Urinary bladder (tissue), 4 donors: ENCODE results near the gene WDFY1. TPM values are rescaled to one million over a fixed set of nuclear protein-coding genes. Genes with fewer than 3 reads are reported as not detected.

ENCODE experiments used
- DNase-seq: peaks from one replicate; pipeline ENCODE4 v3.0.0-alpha.2; 2015; ENCODE audit errors: extremely low spot score
- H3K27ac ChIP-seq: one replicate; pipeline ENCODE4 v1.5.1; 2013; ENCODE audit warnings: low read depth, mild to moderate bottlenecking, moderate library complexity
- H3K36me3 ChIP-seq: one replicate; pipeline ENCODE4 v1.6.1; 2013; ENCODE audit warnings: mild to moderate bottlenecking, moderate library complexity; ENCODE audit not compliant: insufficient read depth
- H3K4me1 ChIP-seq: one replicate; pipeline ENCODE4 v1.6.1; 2013; ENCODE audit warnings: mild to moderate bottlenecking, moderate library complexity; ENCODE audit not compliant: insufficient read depth
- H3K4me3 ChIP-seq: one replicate; pipeline ENCODE4 v1.5.1; 2013; ENCODE audit warnings: low read depth, low read length
- WGBS: extraction: QIAGEN DNeasy Blood & Tissue Kit; methylation state at CpG from one replicate; pipeline ENCODE4 v1.1.7; 2013; 5-methylcytosine and 5-hydroxymethylcytosine counted together
- polyA plus RNA-seq: library from polyadenylated mRNA; stranded (reverse); fragments of 200-250 nt; gene quantifications from one replicate; pipeline ENCODE4 v1.2.3, GENCODE V29; 2013
- total RNA-seq: library from RNA; depleted of rRNA; stranded (reverse); fragments of >200 nt; gene quantifications from one replicate; pipeline ENCODE4 v1.2.3, GENCODE V29; 2014
- donor health status: healthy with polysubstance abuse.
- donor health status: healthy.

WDFY1 gene
- total and polyA plus RNA-seq, 2 donors, result 22.6 to 104 TPM

DNA sequence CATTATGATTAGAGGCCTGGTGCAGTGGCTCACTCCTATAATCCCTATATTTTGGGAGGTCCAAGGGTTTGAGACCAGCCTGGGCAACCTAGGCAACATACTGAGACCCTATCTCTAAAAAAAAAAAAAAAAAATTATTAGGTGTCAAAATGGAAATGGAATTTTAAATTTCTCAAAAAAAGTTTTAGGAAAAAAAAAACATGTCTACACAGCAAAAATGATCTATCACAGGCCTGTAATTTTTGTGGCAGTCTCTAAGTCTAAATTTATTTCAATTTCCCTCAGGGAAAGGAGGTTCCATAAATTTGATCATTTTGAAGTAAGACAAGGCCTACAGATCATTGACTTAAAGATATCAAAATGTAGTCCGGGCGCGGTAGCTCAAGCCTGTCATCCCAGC is 28.5 kb upstream of the WDFY1 start:
- no peak overlapping the region for H3K4me3 ChIP-seq
- H3K27ac ChIP-seq, result no peak overlapping the region
- DNase-seq, result no peak
- H3K36me3 ChIP-seq, result no peaks in the 10 kb centered on the region
- no peaks in the 10 kb centered on the region for H3K4me1 ChIP-seq
- WGBS, result 95% methylated on average over 3 of the region's 3 CpGs

- H3K27ac ChIP-seq, result no peak overlapping the region
- H3K36me3 ChIP-seq, result no peaks in the 10 kb centered on the region
- H3K4me3 ChIP-seq, result no peak overlapping the region
- no peak for DNase-seq
- no peaks in the 10 kb centered on the region for H3K4me1 ChIP-seq
- 83% methylated on average over 7 of the region's 7 CpGs for WGBS
Measured at GRCh38 chr2:223972656-223973102, 27.5 kb upstream of the WDFY1 start.

DNA sequence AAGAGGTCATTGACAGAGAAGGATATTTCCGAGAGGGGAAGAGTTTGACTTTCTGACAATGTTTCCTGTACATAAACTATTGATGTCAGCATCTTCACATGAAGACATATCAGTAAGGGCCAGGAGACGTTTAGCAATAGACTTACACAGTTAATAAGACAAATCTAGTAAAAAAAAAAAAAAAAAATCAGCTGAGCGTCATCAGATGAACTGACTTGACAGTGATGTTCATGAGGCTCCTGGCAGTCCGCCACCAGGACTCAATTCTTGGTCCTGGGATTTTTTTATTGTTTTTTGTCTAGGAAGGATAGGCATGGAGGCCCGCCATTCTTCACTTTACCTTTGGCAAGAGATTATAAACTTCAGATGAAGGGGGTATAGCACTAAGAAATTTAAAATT is 26.6 kb upstream of the WDFY1 start:
- no peak overlapping the region for H3K4me3 ChIP-seq
- 91% methylated on average over 5 of the region's 5 CpGs for WGBS

GRCh38 chr2:223970343-223971128 is 25.4 kb upstream of the WDFY1 start:
- Histone ChIP-seq H3K27ac (no peak overlapping the region), H3K4me3 (no peak overlapping the region), H3K36me3 (no peaks in the 10 kb centered on the region), H3K4me1 (no peaks in the 10 kb centered on the region)
- peak; percentile 39 for DNase-seq
- WGBS, result 68% methylated on average over 8 of the region's 8 CpGs

More for the DNA sequence above, 26.6 kb upstream of the WDFY1 start:
- Histone ChIP-seq H3K4me1 (no peaks in the 10 kb centered on the region), H3K27ac (no peak overlapping the region), H3K36me3 (no peaks in the 10 kb centered on the region)
- DNase-seq, result no peak

DNA sequence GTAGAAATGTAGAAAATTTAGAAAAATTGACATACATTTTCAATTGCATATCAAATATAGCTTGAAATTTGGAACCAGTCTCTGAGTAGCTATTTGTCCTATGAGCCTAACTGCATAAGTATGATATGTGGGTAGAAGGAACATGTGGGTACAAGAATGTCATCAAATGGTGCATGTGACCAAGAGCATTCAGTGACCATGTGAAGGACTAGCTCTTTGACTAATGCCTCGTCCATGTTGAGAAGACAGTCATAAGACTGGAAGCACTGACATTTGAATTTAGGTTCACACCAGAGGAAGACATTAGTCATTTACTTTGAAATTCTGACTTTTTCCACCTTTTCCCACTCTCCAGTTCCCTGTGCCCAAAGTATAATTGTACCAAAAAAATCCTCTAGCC is 24.7 kb upstream of the WDFY1 start:
- Histone ChIP-seq H3K4me3 (no peak overlapping the region), H3K27ac (no peak overlapping the region), H3K4me1 (no peaks in the 10 kb centered on the region), H3K36me3 (no peaks in the 10 kb centered on the region)
- DNase-seq, result no peak
- WGBS, result 97% methylated on average over 1 of the region's 1 CpG

- Histone ChIP-seq H3K36me3 (no peaks in the 10 kb centered on the region), H3K4me3 (no peak overlapping the region), H3K4me1 (no peaks in the 10 kb centered on the region), H3K27ac (no peak overlapping the region)
- 18% methylated on average over 3 of the region's 3 CpGs for WGBS
- no peak for DNase-seq
Measured at GRCh38 chr2:223969315-223969714, 24.2 kb upstream of the WDFY1 start.

GRCh38 chr2:223967981-223968380 is 22.8 kb upstream of the WDFY1 start:
- no peaks in the 10 kb centered on the region for H3K4me1 ChIP-seq
- no peaks in the 10 kb centered on the region for H3K36me3 ChIP-seq
- H3K27ac ChIP-seq, result no peak overlapping the region
- H3K4me3 ChIP-seq, result no peak overlapping the region
- WGBS, result 81% methylated on average over 2 of the region's 2 CpGs
- no peak for DNase-seq

DNA sequence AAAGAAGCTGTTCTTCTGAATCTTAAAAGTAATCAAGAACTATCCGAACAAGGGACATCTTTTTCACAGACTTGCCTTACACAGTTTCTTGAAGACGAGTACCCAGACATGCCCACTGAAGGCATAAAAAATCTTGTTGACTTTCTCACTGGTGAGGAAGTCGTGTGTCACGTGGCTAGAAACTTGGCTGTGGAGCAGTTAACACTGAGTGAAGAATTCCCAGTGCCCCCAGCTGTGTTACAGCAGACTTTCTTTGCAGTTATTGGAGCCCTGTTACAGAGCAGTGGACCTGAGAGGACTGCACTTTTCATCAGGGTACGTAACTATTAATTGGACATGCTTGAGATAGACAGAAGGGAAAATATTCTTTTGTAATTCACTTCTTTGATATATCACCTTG is 14.6 kb upstream of the WDFY1 start:
- no peaks in the 10 kb centered on the region for H3K36me3 ChIP-seq
- no peak overlapping the region for H3K27ac ChIP-seq
- WGBS, result 47% methylated on average over 5 of the region's 5 CpGs
- H3K4me1 ChIP-seq, result peaks cover 2% of the 10 kb centered on the region
- H3K4me3 ChIP-seq, result no peak overlapping the region
- no peak for DNase-seq

DNA sequence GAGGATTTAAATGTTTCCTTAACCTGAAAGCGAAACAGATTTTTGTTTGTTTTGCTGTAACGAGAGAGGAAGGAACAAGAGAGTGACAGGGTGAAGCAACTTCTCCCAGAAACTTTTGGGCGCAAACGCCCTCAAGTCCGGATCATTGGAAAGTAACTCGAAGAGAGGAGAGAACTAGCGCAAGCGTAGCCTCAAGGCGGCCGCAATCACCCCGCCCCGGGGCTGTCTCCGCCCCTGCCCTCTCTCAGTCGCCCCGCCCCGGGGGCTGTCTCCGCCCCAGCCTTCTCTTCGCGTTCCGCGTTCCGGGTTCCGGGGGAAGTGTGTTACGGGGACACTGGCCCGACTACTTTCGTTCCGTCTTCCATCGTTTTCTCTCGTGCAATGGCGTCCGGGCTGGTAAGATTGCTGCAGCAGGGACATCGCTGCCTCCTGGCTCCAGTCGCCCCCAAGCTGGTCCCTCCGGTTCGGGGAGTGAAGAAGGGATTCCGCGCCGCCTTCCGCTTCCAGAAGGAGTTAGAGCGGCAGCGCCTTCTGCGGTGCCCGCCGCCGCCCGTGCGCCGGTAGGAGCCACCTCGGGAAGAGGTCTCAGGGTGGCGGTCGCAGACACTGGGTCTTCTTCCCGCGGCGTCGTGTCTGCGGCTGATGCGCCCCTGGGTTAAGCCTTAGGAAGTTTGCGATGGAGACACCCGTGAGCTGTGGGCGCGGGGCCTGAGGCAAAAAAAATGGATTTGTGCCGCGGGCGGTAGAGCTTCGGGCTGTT is 12.1 kb upstream of the WDFY1 start, which contains the start of gene MRPL44:
Gene MRPL44 (plus strand): TSS at position 372 of the 760 bp plus-strand sequence. CDS start 10 bp downstream, at position 382.
- under 1% methylated on average over 65 of the region's 65 CpGs for WGBS
- peak within 1 kb of the TSS; percentile 61 for H3K27ac ChIP-seq
- peak; percentile 91 for DNase-seq
- peaks cover 2% of the 10 kb centered on the region for H3K4me1 ChIP-seq
- peak within 1 kb of the TSS; percentile 84 for H3K4me3 ChIP-seq
- no peaks in the 10 kb centered on the region for H3K36me3 ChIP-seq

- WGBS, result 89% methylated on average over 4 of the region's 4 CpGs
- Histone ChIP-seq H3K4me1 (no peaks in the 10 kb centered on the region), H3K36me3 (no peaks in the 10 kb centered on the region), H3K27ac (peak overlapping the region; percentile 48), H3K4me3 (no peak overlapping the region)
- no peak for DNase-seq
Measured at GRCh38 chr2:223956300-223956699, 11.2 kb upstream of the WDFY1 start.

DNA sequence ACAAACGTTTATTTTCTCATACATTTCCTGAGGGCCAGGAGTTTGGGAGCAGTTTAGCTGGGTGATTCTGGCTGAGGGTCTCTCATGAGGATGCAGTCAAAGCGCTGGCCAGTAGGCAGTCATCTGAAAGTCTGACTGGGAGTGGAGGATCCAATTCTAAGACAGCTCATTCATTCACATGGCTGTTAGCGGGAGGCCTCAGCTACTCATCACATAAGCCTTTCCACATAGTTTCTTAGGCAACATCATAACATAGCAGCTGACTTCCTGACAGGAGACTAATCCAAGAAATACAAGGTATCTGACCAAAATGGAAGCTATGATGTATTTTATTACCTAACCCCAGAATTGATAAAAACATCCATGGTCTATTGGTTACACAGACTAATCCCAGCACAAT is 9.3 kb upstream of the WDFY1 start:
- 78% methylated on average over 3 of the region's 3 CpGs for WGBS
- no peak for DNase-seq
- Histone ChIP-seq H3K4me3 (no peak overlapping the region), H3K36me3 (no peaks in the 10 kb centered on the region), H3K4me1 (no peaks in the 10 kb centered on the region), H3K27ac (no peak overlapping the region)

GRCh38 chr2:223952280-223952968 is 7.3 kb upstream of the WDFY1 start:
- WGBS, result 83% methylated on average over 6 of the region's 6 CpGs

GRCh38 chr2:223950448-223951347 is 5.6 kb upstream of the WDFY1 start:
- Histone ChIP-seq H3K4me1 (no peaks in the 10 kb centered on the region), H3K4me3 (no peak overlapping the region), H3K36me3 (no peaks in the 10 kb centered on the region), H3K27ac (no peak overlapping the region)
- no peak for DNase-seq
- 86% methylated on average over 3 of the region's 3 CpGs for WGBS

More at GRCh38 chr2:223952280-223952968, 7.3 kb upstream of the WDFY1 start:
- H3K4me1 ChIP-seq, result no peaks in the 10 kb centered on the region
- H3K36me3 ChIP-seq, result no peaks in the 10 kb centered on the region
- H3K27ac ChIP-seq, result no peak overlapping the region
- DNase-seq, result no peak
- no peak overlapping the region for H3K4me3 ChIP-seq
